Activated T-cell treated with anti-CD3 and anti-CD28 coated beads, Interleukin-2, amount 50 U/mL, for 1 hour (primary cell): ENCODE results near the gene CPE.

Source experiments
- DNase-seq: peaks from one replicate; pipeline ENCODE4 v3.0.0-alpha.2; 2020

The CPE gene

DNA sequence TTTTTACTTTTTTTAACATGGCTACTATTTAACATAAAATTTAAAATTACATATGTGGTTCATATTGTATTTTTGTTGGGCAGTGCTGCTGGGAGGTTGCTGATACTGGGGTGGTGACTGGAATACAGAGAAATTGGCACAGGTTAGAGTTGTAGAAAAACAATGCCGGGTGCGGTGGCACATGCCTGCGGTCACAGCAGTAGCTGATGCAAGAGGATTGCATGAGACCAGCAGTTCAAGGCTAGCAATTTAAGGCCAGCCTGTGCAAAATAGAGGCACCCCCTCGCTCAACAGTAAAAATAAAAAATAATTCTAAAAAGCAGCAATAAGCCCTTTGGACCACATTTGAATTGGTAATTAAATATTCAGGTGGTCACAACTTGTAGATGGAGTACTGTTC is 11.8 kb upstream of the CPE start:
- no peak for DNase-seq

- no peak for DNase-seq
These were observed 10.7 kb upstream of the CPE start for GRCh38 chr4:165368114-165368513.

DNA sequence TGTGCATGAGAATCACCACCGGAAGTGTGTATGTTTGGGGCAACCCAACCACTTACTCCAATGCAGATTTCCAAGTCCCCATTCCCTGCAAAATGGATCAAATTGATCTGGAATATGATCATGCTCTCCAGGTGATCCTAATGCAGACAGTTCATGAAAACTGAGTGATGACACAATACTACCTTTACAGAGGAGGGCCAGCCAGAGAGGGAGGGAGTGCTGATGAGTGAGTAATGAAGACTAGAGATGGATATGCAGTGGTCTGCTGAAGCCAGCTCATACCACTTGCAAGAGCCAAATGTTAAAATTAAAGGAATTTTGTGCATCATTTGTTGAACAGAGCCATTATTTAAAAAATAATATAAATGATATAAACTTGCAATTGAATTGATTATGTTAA is 10.2 kb upstream of the CPE start:
- DNase-seq = no peak

DNA sequence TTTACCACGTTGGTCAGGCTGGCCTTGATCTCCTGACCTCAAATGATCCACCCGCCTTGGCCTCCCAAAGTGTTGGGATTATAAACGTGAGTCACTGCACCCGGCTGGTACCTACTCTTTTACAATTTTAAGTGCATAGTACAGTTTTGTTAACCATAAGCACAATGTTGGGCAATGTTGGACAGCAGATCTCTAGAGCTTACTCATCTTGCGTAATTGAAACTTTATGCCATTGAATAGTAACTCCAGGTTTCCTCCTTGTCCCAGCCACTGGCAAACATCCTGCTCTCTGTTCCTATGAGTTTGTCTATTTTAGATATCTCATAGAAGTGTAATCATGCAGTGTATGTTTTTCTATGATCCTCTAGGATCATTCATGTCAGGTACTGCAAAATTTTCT is 9.3 kb upstream of the CPE start:
- DNase-seq = no peak

DNA sequence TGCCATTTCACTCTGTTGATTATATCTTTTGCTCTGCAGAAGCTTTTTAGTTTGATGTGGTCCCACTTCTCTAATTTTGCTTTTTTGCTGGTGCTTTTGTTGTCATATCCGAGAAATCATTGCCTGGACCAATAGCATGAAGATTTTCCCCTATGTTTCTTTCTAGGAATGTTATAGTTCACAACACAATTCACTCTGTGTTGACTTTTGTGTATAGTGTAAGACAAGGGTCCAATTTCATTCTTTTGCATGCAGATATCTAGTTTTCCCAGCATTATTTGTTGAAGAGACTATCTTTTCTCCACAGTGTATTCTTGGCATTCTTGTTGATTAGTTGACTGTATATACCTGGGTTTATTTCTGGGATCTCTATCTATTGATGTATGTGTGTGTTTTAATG is 8.3 kb upstream of the CPE start:
- DNase-seq = no peak

DNA sequence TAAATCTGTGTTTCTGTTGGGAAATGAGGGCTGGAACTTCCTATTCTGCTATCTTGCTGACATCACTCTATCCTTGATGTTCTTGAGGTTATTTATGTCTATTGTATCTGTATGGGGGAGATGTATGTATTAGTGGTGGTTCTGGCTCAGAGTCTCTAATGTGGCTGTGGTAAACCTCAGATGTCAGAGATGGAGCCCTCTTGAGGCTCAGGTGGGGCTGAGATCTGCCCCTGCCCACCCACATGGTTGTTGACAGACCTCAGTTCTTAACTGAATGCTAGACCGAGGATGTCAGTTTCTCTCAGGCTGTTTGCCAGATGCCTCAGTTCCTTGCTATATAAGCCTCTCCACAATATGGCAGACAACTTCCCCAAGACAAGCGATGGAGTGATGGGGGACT is 3.3 kb upstream of the CPE start:
- DNase-seq = no peak

DNA sequence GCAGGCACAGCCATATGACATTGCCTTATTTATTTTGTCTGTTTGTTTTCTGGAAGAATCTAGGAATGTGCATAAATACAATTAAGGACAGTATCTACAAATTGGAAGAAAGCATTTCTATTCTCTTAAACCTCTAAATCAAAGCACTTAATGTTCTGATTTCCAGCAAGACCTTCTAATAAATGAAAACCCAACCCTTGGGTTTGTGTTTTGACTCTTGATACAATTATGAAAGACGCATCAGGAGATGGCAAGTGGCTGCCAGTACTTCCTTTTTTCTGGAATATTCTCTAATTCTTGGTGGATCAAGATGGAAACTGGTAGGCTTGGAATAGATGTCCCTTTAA is 437 bp upstream of the CPE start:
- DNase-seq = no peak

GRCh38 chr4:165379678-165380064 is 863 bp downstream of the CPE start:
- DNase-seq = no peak

GRCh38 chr4:165380805-165381204 is 2.0 kb downstream of the CPE start:
- DNase-seq = no peak

- no peak for DNase-seq
These were observed 3.1 kb downstream of the CPE start for GRCh38 chr4:165381821-165382373.

DNA sequence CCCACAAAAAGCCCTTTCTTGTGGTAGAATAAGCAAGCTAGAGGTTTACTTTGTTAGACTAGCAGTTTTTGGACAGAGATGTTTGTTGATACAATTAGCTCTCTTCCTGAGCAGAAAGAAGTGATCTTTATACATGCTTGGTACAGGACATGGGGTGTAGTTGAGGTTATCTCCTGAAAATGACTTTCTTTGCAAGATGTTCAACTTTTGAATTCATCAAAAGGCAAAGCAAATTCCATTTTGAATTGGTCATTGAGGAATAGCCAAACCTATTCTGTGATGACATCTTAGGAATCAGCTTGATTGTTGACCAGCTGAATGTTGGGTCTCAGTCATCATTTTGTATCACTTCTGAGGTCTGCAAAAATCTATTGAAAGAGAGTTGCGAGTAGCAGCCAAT is 3.8 kb downstream of the CPE start:
- DNase-seq = no peak

DNA sequence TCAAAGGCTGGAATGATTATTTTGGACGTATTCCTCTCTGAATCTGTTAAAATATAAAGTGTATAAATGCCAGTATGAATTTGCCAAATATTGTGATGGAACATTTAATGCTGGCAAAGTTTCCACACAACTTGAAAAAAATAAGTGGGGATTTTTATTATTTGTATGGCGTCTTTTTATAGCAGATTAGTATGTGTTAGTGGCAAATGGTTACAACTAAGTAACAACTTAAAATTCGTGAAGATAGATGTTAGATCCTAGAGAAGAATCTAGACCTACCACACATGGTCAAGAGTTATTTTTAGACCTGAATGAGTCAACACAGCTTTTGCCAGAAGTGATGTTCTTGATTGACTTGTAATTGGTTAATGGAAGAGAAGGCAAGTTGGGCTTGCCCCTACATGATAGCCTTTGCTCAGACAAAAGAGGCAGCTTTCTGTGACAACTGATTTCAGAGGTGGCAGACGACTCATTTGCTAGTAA is 4.8 kb downstream of the CPE start:
- no peak for DNase-seq

DNA sequence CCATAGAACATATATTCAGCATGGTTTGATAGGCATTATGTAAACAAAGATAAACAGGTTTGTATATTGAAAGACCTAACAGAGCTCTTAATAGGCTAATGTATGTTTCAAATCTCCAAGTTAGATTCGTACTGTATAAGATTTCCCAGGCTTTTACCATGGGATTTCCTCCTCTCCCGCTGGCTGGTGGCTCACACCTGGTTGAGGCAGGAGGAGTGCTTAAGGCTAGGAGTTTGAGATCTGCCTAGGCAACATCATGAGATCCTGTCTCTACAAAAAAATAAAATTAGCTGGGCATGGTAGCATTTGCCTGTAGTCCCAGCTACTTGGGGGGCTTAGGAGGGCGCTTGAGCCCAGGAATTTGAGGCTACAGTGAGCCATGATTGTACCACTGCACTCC is 5.4 kb downstream of the CPE start:
- DNase-seq = no peak

- no peak for DNase-seq
These were observed 5.8 kb downstream of the CPE start for GRCh38 chr4:165384598-165384997.

DNA sequence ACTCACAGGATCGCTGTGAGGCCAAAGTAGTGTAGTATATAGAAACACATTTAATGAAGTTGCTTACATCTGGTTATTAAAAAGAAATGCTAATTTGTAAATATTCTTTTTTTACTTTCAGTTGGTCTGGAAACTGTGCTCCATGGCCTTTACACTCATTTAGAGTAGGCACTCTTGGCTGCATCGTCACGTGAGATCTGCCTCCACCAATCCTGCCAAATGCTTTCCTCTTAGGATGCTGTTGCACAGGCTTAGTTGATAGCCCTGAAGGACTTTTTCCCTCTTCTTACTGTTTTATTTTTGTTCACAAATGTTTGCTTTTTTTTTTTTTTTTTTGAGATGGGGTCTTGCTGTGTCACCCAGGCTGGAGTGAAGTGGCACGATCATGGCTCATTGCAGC is 6.3 kb downstream of the CPE start:
- no peak for DNase-seq

DNA sequence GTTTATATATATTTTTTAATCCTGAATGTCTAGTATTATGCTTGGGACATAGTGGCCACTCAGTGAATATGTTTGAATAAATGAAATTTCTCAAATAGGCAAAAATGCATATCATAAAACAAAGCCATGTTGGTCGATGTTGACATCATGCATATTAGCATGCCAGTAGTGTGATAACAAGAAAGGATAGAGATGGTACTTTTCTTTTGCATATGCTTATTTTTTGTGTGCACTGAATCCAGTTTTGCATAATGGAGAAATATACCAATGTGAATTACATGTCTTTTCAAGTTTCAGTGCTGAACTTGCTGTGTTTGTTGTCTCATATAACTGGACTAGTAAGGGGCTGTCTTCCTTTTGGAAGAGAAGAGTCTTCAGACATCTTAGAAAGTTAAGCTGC is 7.5 kb downstream of the CPE start:
- DNase-seq = no peak

GRCh38 chr4:165388756-165389155 is 9.9 kb downstream of the CPE start:
- no peak for DNase-seq

DNA sequence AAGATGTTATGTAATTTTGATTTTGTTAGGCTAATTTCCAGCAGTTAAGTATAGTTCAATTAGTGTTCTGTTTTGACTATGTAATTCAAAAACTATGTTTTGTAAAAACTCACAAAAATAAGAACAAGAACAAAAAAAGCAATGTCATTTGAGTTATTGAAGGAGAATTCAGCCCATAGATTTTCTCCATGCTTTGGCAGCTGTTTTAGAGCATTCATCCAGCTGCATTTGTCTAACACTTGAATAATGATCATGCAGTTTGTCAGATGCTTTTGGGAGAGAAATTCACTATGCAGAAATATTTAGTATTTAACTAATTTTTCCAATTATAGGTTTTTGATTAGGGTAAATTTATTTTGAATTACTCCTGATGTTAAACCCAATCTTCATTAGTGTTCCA is 14.2 kb downstream of the CPE start:
- no peak for DNase-seq

GRCh38 chr4:165393704-165394103 is 14.9 kb downstream of the CPE start:
- no peak for DNase-seq

DNA sequence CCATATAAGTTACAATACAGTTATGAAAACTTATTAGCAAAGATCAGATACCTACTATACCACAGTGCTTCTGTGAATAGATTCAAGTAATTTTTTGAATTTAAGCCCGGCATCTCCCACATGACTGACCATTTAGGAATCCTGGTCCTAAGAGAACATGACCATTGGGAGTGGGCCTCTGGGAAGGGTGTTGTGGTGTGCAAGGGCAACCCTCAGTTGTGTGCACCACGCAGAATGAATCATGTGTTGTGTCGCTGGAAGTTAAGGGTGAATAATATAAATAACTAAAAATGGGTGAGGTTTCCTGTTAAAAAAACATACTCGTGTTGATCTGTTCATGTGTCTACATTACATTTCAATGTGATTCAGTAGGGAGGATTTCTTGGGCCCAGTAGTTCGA is 15.5 kb downstream of the CPE start:
- DNase-seq = no peak

- DNase-seq = no peak
These were observed 19.8 kb downstream of the CPE start for GRCh38 chr4:165398570-165398969.

- DNase-seq = no peak
These were observed 23.6 kb downstream of the CPE start for GRCh38 chr4:165402375-165402774.

- DNase-seq = no peak
These were observed 24.2 kb downstream of the CPE start for GRCh38 chr4:165403048-165403447.

GRCh38 chr4:165403637-165404036 is 24.8 kb downstream of the CPE start:
- DNase-seq = no peak

DNA sequence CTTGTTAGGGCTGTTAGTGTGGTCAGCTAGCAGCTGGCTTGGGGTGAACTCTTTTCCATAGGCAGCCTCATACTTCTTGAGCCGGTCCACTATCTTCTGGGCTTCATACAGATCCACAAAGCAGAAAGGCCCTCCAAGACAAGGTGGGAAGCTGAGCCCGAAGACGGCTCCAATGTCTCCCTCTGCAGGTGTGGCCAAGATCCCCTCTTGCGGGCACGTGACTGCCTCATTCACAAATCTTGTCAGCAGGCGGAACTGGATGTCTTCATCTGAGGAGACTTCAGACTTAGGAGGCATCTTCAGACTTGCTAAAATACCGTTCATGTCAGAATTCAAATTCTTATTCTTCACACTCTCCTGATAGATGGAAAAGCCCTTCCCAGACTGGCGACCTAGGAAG is 25.3 kb downstream of the CPE start:
- DNase-seq = no peak

GRCh38 chr4:165404696-165405095 is 25.9 kb downstream of the CPE start:
- no peak for DNase-seq
